Effector memory CD4-positive, alpha-beta T cell (primary cell): ENCODE data around the gene CACNA1G.

Source experiments
- DNase-seq, 3 donors: peaks; one replicate each; pipeline ENCODE4 v3.0.0-alpha.2; 2020
- H3K27ac ChIP-seq: 2 replicates; pipeline ENCODE4 v1.7.0; 2013; ENCODE audit warnings: mild to moderate bottlenecking, low read length, moderate library complexity; ENCODE audit not compliant: insufficient read depth, poor library complexity, severe bottlenecking
- H3K27me3 ChIP-seq: replicated peaks from 2 replicates; pipeline ENCODE4 v1.7.0; 2013; ENCODE audit warnings: mild to moderate bottlenecking, low read length; ENCODE audit not compliant: insufficient read depth, control insufficient read depth, poor library complexity, severe bottlenecking
- H3K36me3 ChIP-seq: 2 replicates; pipeline ENCODE4 v1.7.0; 2013; ENCODE audit warnings: mild to moderate bottlenecking, low read length, moderate library complexity; ENCODE audit not compliant: control insufficient read depth, insufficient read depth
- H3K4me1 ChIP-seq: 2 replicates; pipeline ENCODE4 v1.7.0; 2013; ENCODE audit warnings: low read length, mild to moderate bottlenecking; ENCODE audit not compliant: control insufficient read depth, insufficient read depth, poor library complexity, severe bottlenecking
- H3K4me3 ChIP-seq: 2 replicates; pipeline ENCODE4 v1.7.0; 2013; ENCODE audit warnings: low read length, low read depth, mild to moderate bottlenecking; ENCODE audit not compliant: insufficient read depth, poor library complexity, severe bottlenecking
- H3K9me3 ChIP-seq: 2 replicates; pipeline ENCODE4 v1.7.0; 2013; ENCODE audit warnings: mild to moderate bottlenecking, low read length, moderate library complexity; ENCODE audit not compliant: control insufficient read depth

CACNA1G gene

GRCh38 chr17:50635732-50635981 lies 75.1 kb downstream of the CACNA1G start:
- DNase-seq = no peak
- Histone ChIP-seq H3K4me3 (no peak overlapping the region), H3K4me1 (peaks cover 8% of the 10 kb centered on the region), H3K36me3 (no peaks in the 10 kb centered on the region), H3K27me3 (peaks cover 42% of the 10 kb centered on the region), H3K27ac (no peak overlapping the region), H3K9me3 (no peaks in the 10 kb centered on the region)

- peaks cover 8% of the 10 kb centered on the region for H3K4me1 ChIP-seq
- H3K27me3 ChIP-seq = peaks cover 42% of the 10 kb centered on the region
- H3K27ac ChIP-seq = no peak overlapping the region
- H3K36me3 ChIP-seq = no peaks in the 10 kb centered on the region
- no peak for DNase-seq
- no peak overlapping the region for H3K4me3 ChIP-seq
- H3K9me3 ChIP-seq = no peaks in the 10 kb centered on the region
Measured at GRCh38 chr17:50635982-50636803, 75.7 kb downstream of the CACNA1G start.

GRCh38 chr17:50636804-50637195 lies 76.3 kb downstream of the CACNA1G start:
- Histone ChIP-seq H3K4me3 (no peak overlapping the region), H3K36me3 (no peaks in the 10 kb centered on the region), H3K27me3 (peaks cover 42% of the 10 kb centered on the region), H3K4me1 (peaks cover 8% of the 10 kb centered on the region), H3K9me3 (no peaks in the 10 kb centered on the region), H3K27ac (no peak overlapping the region)
- DNase-seq = no peak

- Histone ChIP-seq H3K27me3 (peaks cover 35% of the 10 kb centered on the region), H3K27ac (no peak overlapping the region), H3K4me1 (peaks cover 8% of the 10 kb centered on the region), H3K36me3 (no peaks in the 10 kb centered on the region), H3K9me3 (no peaks in the 10 kb centered on the region), H3K4me3 (no peak overlapping the region)
- DNase-seq = no peak
Measured at GRCh38 chr17:50637829-50638605, 77.5 kb downstream of the CACNA1G start.

GRCh38 chr17:50638606-50638965 lies 78.1 kb downstream of the CACNA1G start:
- Histone ChIP-seq H3K27ac (no peak overlapping the region), H3K36me3 (no peaks in the 10 kb centered on the region), H3K27me3 (peaks cover 30% of the 10 kb centered on the region), H3K4me3 (no peak overlapping the region), H3K4me1 (peaks cover 8% of the 10 kb centered on the region), H3K9me3 (no peaks in the 10 kb centered on the region)
- DNase-seq = no peak

GRCh38 chr17:50638966-50639713 lies 78.6 kb downstream of the CACNA1G start:
- H3K4me1 ChIP-seq = peaks cover 8% of the 10 kb centered on the region
- no peaks in the 10 kb centered on the region for H3K36me3 ChIP-seq
- peaks cover 29% of the 10 kb centered on the region for H3K27me3 ChIP-seq
- H3K27ac ChIP-seq = no peak overlapping the region
- no peaks in the 10 kb centered on the region for H3K9me3 ChIP-seq
- H3K4me3 ChIP-seq = no peak overlapping the region
- no peak for DNase-seq

- Histone ChIP-seq H3K4me3 (no peak overlapping the region), H3K27me3 (peaks cover 12% of the 10 kb centered on the region), H3K27ac (no peak overlapping the region), H3K36me3 (no peaks in the 10 kb centered on the region), H3K9me3 (no peaks in the 10 kb centered on the region), H3K4me1 (no peaks in the 10 kb centered on the region)
- no peak for DNase-seq
Measured at GRCh38 chr17:50640686-50641351, 80.3 kb downstream of the CACNA1G start.

- Histone ChIP-seq H3K27me3 (peaks cover 8% of the 10 kb centered on the region), H3K4me3 (no peak overlapping the region), H3K9me3 (no peaks in the 10 kb centered on the region), H3K4me1 (no peaks in the 10 kb centered on the region), H3K27ac (no peak overlapping the region), H3K36me3 (no peaks in the 10 kb centered on the region)
- no peak for DNase-seq
Measured at GRCh38 chr17:50641357-50641756, 80.8 kb downstream of the CACNA1G start.

GRCh38 chr17:50642071-50642721 lies 81.7 kb downstream of the CACNA1G start:
- Histone ChIP-seq H3K36me3 (no peaks in the 10 kb centered on the region), H3K4me3 (no peak overlapping the region), H3K27ac (no peak overlapping the region), H3K9me3 (no peaks in the 10 kb centered on the region), H3K4me1 (no peaks in the 10 kb centered on the region), H3K27me3 (peaks cover 5% of the 10 kb centered on the region)
- DNase-seq = no peak
